Fibroblast of mammary gland (primary cell): Measurements from ENCODE around the gene GRIN2C.
A peak's percentile ranks its signal among the peaks of the same experiment; 100 is the strongest.
"Not testable (repeated sequence)": the region's sequence is repeated elsewhere in the genome, so short reads cannot be mapped to it uniquely, and the experiment has no call there.

Experiments
- DNase-seq: peaks from one replicate; pipeline ENCODE4 v3.0.0-alpha.2; 2010; ENCODE audit warnings: low read depth
- H3K4me3 ChIP-seq: 2 replicates; pipeline ENCODE4 v1.5.1; 2011; ENCODE audit warnings: low read depth, mild to moderate bottlenecking, low read length, moderate library complexity; ENCODE audit not compliant: control insufficient read depth
- CTCF ChIP-seq: conservative IDR thresholded peaks from 2 replicates; pipeline ENCODE4 v1.5.1; 2011; ENCODE audit warnings: low read depth, low read length, inconsistent platforms; ENCODE audit not compliant: control insufficient read depth, insufficient read depth

The GRIN2C gene

GRCh38 chr17:74873037-74873873 is 13.6 kb upstream of the GRIN2C start:
- peak overlapping the region; percentile 87 for H3K4me3 ChIP-seq
- peak; percentile 100 for DNase-seq
- no peak for TF ChIP-seq CTCF

GRCh38 chr17:74872313-74873036 is 12.8 kb upstream of the GRIN2C start, which contains the start of gene FDXR:
Gene FDXR (minus strand): TSS chr17:74872994. CDS start chr17:74872944, 50 bp downstream.
- DNase-seq = no peak
- no peak for TF ChIP-seq CTCF
- H3K4me3 ChIP-seq = peak within 1 kb of the TSS; percentile 87

- H3K4me3 ChIP-seq = peak overlapping the region; percentile 84
- TF ChIP-seq CTCF = no peak
- DNase-seq = no peak
These were observed 11.8 kb upstream of the GRIN2C start for GRCh38 chr17:74871356-74872076.

GRCh38 chr17:74870512-74870911 is 10.8 kb upstream of the GRIN2C start:
- H3K4me3 ChIP-seq = no peak overlapping the region
- no peak for TF ChIP-seq CTCF
- peak; percentile 74 for DNase-seq

DNA sequence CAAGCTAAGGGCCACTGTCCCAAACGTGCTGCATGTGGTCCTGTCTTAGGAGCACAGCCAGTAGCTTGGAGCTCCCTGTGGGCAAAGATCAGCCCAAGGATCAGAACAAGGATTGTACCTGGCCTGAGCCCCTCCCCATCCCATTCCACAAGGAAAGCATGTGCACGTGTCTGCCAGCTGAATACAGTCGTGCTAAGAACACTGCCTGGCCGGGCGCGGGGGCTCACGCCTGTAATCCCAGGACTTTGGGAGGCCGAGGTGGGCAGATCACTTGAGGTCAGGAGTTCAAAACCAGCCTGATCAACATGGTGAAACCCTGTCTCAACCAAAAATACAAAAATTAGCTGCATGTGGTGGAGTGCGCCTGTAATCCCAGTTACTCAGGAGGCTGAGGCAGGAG is 10.3 kb upstream of the GRIN2C start:
- H3K4me3 ChIP-seq, DNase-seq: not testable (repeated sequence)

- TF ChIP-seq CTCF = no peak
- no peak for DNase-seq
- no peak overlapping the region for H3K4me3 ChIP-seq
These were observed 9.2 kb upstream of the GRIN2C start for GRCh38 chr17:74868908-74869255.
